ENCODE measurements around the gene ZIC4.
A peak's percentile ranks its signal among the peaks of the same experiment; 100 is the strongest.

The ZIC4 gene

DNA sequence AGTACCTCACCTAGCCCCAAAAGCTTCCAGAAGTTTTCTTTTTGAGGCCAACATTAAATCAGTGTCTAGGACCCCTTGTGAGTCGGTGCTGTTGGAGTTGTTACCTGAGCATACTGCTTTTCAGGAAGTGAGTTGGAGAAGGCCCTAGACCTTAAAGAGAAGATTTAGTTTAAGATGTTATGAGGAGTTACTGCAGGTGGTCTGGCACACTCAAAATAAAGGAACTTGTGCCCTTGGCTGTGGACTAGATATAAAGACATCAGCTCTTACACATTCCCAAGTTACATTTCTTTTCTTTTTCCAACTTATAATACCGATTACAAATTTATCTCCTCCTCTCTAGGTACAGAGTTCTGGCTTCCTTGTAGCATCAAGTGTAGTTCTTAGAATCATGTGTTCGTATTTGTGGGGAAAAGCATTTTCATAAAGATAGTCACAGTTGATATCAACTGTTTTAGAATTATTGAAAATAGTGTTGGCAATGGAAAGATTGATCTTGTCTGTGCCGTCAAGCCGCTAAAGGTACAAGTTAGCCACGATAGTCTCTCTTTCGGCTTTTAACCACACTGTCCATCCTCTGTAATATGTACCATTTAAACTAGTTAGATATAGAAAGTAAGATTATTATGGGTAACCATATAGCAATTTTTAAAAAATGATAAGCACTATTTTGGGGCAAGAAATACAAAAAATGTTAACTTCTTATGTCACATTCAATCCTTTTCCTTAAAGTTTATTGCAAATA lies 11.4 kb upstream of the ZIC4 start:
- peaks cover 72% of the 10 kb centered on the region for H3K4me1 ChIP-seq (ENCODE audit: control insufficient read depth, insufficient read depth, low read length)
- peaks cover 100% of the 10 kb centered on the region for H3K27me3 ChIP-seq (ENCODE audit: control insufficient read depth, insufficient read depth, low read length)
- no peaks in the 10 kb centered on the region for H3K9me3 ChIP-seq (ENCODE audit: control insufficient read depth, insufficient read depth, low read length)
- H3K9ac ChIP-seq (ENCODE audit: low read depth, low read length), result no peak overlapping the region
- no peaks in the 10 kb centered on the region for H3K36me3 ChIP-seq (ENCODE audit: control insufficient read depth, insufficient read depth, low read length)
- no peak overlapping the region for H3K4me3 ChIP-seq (ENCODE audit: low read depth, low read length)
- no peak overlapping the region for H3K27ac ChIP-seq (ENCODE audit: low read depth, low read length)

- peaks cover 71% of the 10 kb centered on the region for H3K4me1 ChIP-seq (ENCODE audit: control insufficient read depth, insufficient read depth, low read length)
- H3K36me3 ChIP-seq (ENCODE audit: control insufficient read depth, insufficient read depth, low read length), result no peaks in the 10 kb centered on the region
- no peaks in the 10 kb centered on the region for H3K9me3 ChIP-seq (ENCODE audit: control insufficient read depth, insufficient read depth, low read length)
- no peak overlapping the region for H3K9ac ChIP-seq (ENCODE audit: low read depth, low read length)
- peaks cover 100% of the 10 kb centered on the region for H3K27me3 ChIP-seq (ENCODE audit: control insufficient read depth, insufficient read depth, low read length)
- H3K4me3 ChIP-seq (ENCODE audit: low read depth, low read length), result no peak overlapping the region
- no peak overlapping the region for H3K27ac ChIP-seq (ENCODE audit: low read depth, low read length)
Observed at GRCh38 chr3:147416931-147417330, 10.6 kb upstream of the ZIC4 start.

DNA sequence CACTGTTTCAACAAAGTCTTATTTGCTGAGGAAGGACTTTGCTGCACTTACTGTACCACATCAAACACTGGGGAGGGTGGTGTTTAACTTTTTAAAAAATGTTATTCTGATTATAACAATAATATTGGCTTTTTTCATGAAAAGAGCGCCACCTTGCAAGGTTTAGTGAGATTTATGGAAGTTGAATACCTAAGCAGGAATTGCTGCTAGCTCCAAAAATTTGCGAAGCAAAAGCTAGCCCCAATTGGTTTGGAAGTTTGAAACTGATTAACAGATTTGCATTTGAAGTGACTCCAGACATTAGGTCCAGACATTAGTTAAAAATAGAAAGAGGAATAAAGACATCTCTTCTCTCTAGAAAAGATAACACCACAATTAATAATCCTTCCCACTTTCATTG lies 9.5 kb upstream of the ZIC4 start:
- Histone ChIP-seq H3K4me1 (ENCODE audit: control insufficient read depth, insufficient read depth, low read length) (peaks cover 66% of the 10 kb centered on the region), H3K9ac (ENCODE audit: low read depth, low read length) (no peak overlapping the region), H3K27ac (ENCODE audit: low read depth, low read length) (no peak overlapping the region), H3K4me3 (ENCODE audit: low read depth, low read length) (no peak overlapping the region), H3K9me3 (ENCODE audit: control insufficient read depth, insufficient read depth, low read length) (no peaks in the 10 kb centered on the region), H3K27me3 (ENCODE audit: control insufficient read depth, insufficient read depth, low read length) (peaks cover 100% of the 10 kb centered on the region), H3K36me3 (ENCODE audit: control insufficient read depth, insufficient read depth, low read length) (no peaks in the 10 kb centered on the region)

GRCh38 chr3:147415286-147415685 lies 8.9 kb upstream of the ZIC4 start:
- no peak overlapping the region for H3K9ac ChIP-seq (ENCODE audit: low read depth, low read length)
- no peaks in the 10 kb centered on the region for H3K9me3 ChIP-seq (ENCODE audit: control insufficient read depth, insufficient read depth, low read length)
- H3K4me3 ChIP-seq (ENCODE audit: low read depth, low read length), result no peak overlapping the region
- peaks cover 63% of the 10 kb centered on the region for H3K4me1 ChIP-seq (ENCODE audit: control insufficient read depth, insufficient read depth, low read length)
- no peak overlapping the region for H3K27ac ChIP-seq (ENCODE audit: low read depth, low read length)
- H3K27me3 ChIP-seq (ENCODE audit: control insufficient read depth, insufficient read depth, low read length), result peaks cover 100% of the 10 kb centered on the region
- H3K36me3 ChIP-seq (ENCODE audit: control insufficient read depth, insufficient read depth, low read length), result no peaks in the 10 kb centered on the region

DNA sequence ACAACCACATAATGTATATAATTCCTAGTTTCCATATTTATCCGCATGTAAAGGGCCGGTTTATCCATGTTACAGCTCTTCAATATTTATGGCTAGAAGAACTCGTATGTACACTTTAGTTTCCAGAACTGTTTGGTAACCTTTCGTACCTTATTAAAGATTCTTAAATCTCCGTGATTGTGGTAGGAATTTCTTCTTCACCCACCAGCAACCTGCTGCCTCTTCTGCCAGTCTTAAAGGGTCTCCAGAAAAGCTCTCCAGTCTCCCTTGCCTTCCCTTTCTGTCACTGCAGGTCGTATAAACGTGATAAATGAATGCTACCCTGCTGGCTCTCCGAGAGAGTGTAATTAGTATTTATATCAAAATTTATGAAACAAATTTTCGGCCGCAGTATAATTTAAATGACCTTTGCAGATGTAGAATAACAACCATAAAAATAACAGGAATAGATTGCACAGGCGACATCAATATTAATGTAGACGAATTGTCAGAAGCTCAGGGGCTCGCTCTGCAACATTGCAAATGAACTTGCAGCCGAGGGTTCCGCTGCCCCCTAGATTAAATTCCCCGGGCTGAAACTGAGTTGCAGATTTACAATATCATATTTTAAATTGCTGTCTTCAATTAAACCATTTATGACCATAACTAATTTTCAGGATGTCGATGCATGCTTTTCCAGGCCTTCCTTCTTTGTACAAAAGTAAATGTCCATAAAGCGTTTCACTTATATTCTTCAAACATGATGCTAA lies 8.2 kb upstream of the ZIC4 start:
- H3K36me3 ChIP-seq (ENCODE audit: control insufficient read depth, insufficient read depth, low read length), result no peaks in the 10 kb centered on the region
- peaks cover 100% of the 10 kb centered on the region for H3K27me3 ChIP-seq (ENCODE audit: control insufficient read depth, insufficient read depth, low read length)

GRCh38 chr3:147413686-147414389 lies 7.5 kb upstream of the ZIC4 start:
- Histone ChIP-seq H3K27me3 (ENCODE audit: control insufficient read depth, insufficient read depth, low read length) (peaks cover 100% of the 10 kb centered on the region), H3K27ac (ENCODE audit: low read depth, low read length) (no peak overlapping the region)

More for the DNA sequence above, 8.2 kb upstream of the ZIC4 start:
- H3K9me3 ChIP-seq (ENCODE audit: control insufficient read depth, insufficient read depth, low read length), result no peaks in the 10 kb centered on the region
- peaks cover 56% of the 10 kb centered on the region for H3K4me1 ChIP-seq (ENCODE audit: control insufficient read depth, insufficient read depth, low read length)
- no peak overlapping the region for H3K4me3 ChIP-seq (ENCODE audit: low read depth, low read length)
- H3K9ac ChIP-seq (ENCODE audit: low read depth, low read length), result no peak overlapping the region
- H3K27ac ChIP-seq (ENCODE audit: low read depth, low read length), result no peak overlapping the region

GRCh38 chr3:147412917-147413685 lies 6.8 kb upstream of the ZIC4 start:
- H3K4me3 ChIP-seq (ENCODE audit: low read depth, low read length), result peak overlapping the region; percentile 37
- H3K9ac ChIP-seq (ENCODE audit: low read depth, low read length), result no peak overlapping the region
- H3K36me3 ChIP-seq (ENCODE audit: control insufficient read depth, insufficient read depth, low read length), result no peaks in the 10 kb centered on the region
- H3K27ac ChIP-seq (ENCODE audit: low read depth, low read length), result no peak overlapping the region
- H3K27me3 ChIP-seq (ENCODE audit: control insufficient read depth, insufficient read depth, low read length), result peaks cover 100% of the 10 kb centered on the region
- H3K4me1 ChIP-seq (ENCODE audit: control insufficient read depth, insufficient read depth, low read length), result peaks cover 54% of the 10 kb centered on the region
- H3K9me3 ChIP-seq (ENCODE audit: control insufficient read depth, insufficient read depth, low read length), result no peaks in the 10 kb centered on the region

More at GRCh38 chr3:147413686-147414389, 7.5 kb upstream of the ZIC4 start:
- no peaks in the 10 kb centered on the region for H3K9me3 ChIP-seq (ENCODE audit: control insufficient read depth, insufficient read depth, low read length)
- H3K36me3 ChIP-seq (ENCODE audit: control insufficient read depth, insufficient read depth, low read length), result no peaks in the 10 kb centered on the region
- H3K4me3 ChIP-seq (ENCODE audit: low read depth, low read length), result peak overlapping the region; percentile 37
- no peak overlapping the region for H3K9ac ChIP-seq (ENCODE audit: low read depth, low read length)
- peaks cover 52% of the 10 kb centered on the region for H3K4me1 ChIP-seq (ENCODE audit: control insufficient read depth, insufficient read depth, low read length)

DNA sequence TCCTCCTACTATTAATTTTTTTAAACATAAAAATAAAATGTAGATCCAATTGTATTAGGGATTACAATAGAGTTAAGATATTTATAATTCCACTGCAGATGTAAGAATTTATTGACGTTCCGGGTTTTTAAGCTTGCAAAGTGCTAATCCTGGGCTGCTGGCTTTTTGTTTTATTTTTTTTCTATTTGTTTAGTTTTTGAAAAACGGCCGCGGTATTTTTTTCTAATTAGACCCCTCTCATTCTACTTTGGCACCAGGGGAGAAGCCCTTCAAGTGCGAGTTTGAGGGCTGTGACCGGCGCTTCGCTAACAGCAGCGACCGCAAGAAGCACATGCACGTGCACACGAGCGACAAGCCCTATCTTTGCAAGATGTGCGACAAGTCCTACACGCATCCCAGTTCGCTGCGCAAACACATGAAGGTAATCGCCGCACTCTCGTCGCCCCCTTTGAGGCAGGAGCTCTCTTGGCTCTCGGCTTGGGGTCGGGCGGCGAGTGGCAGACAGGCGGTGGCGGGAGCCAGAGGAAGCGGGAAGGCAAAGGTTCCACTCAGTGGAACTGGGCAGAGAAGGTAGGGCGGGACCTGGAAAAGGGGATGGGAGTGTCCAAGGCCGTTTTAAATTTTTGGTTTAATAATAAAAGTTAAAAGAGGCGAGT lies 6.0 kb upstream of the ZIC4 start:
- Histone ChIP-seq H3K36me3 (ENCODE audit: control insufficient read depth, insufficient read depth, low read length) (no peaks in the 10 kb centered on the region), H3K9ac (ENCODE audit: low read depth, low read length) (no peak overlapping the region), H3K9me3 (ENCODE audit: control insufficient read depth, insufficient read depth, low read length) (no peaks in the 10 kb centered on the region), H3K4me1 (ENCODE audit: control insufficient read depth, insufficient read depth, low read length) (peaks cover 55% of the 10 kb centered on the region), H3K4me3 (ENCODE audit: low read depth, low read length) (peak overlapping the region; percentile 37), H3K27ac (ENCODE audit: low read depth, low read length) (no peak overlapping the region), H3K27me3 (ENCODE audit: control insufficient read depth, insufficient read depth, low read length) (peaks cover 100% of the 10 kb centered on the region)

- Histone ChIP-seq H3K9ac (ENCODE audit: low read depth, low read length) (no peak overlapping the region), H3K4me1 (ENCODE audit: control insufficient read depth, insufficient read depth, low read length) (peaks cover 56% of the 10 kb centered on the region), H3K27ac (ENCODE audit: low read depth, low read length) (no peak overlapping the region), H3K27me3 (ENCODE audit: control insufficient read depth, insufficient read depth, low read length) (peaks cover 100% of the 10 kb centered on the region), H3K4me3 (ENCODE audit: low read depth, low read length) (no peak overlapping the region), H3K9me3 (ENCODE audit: control insufficient read depth, insufficient read depth, low read length) (no peaks in the 10 kb centered on the region), H3K36me3 (ENCODE audit: control insufficient read depth, insufficient read depth, low read length) (no peaks in the 10 kb centered on the region)
Observed at GRCh38 chr3:147411815-147412241, 5.5 kb upstream of the ZIC4 start.

DNA sequence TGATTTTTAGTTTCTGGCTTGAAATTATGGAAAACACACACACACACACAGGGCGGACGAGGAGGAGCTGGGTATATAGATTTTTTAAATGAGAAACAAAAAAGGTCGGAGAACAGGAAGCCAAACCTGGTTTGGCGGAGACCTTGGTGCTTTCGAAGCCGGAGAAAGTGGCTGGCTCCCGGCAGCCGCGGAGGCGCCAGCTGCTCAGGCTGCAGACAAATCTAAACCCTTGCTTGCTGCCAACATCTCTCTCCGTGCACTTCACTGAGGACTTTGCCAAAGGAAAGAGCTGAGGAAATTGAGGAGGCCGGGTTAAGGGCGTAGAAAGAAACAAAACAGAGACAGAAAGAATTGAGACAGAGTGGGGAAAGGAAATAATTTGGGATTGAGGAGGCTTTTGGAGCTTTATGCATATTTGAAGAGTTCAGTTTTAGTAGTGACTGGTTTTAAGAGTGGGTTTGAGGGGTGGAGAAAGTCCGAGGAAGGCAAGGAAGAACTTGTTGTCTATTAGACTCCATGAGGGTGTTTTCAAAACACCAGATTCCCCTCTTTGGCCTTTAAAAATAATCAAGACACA lies 5.0 kb upstream of the ZIC4 start:
- Histone ChIP-seq H3K27me3 (ENCODE audit: control insufficient read depth, insufficient read depth, low read length) (peaks cover 100% of the 10 kb centered on the region), H3K27ac (ENCODE audit: low read depth, low read length) (no peak overlapping the region), H3K4me3 (ENCODE audit: low read depth, low read length) (peak overlapping the region; percentile 31; the same call in 1 of the 2 replicates), H3K9me3 (ENCODE audit: control insufficient read depth, insufficient read depth, low read length) (no peaks in the 10 kb centered on the region), H3K4me1 (ENCODE audit: control insufficient read depth, insufficient read depth, low read length) (peaks cover 57% of the 10 kb centered on the region), H3K9ac (ENCODE audit: low read depth, low read length) (no peak overlapping the region), H3K36me3 (ENCODE audit: control insufficient read depth, insufficient read depth, low read length) (no peaks in the 10 kb centered on the region)
